Suprapubic skin (tissue), 4 donors: ENCODE results near the gene AKT2.

Source experiments
- CTCF ChIP-seq, 2 donors: fragments of 200-600 bp in 1 of 2; fragments of 450-650 bp in 1 of 2; sonication (generic) in 1 of 2; IDR thresholded peaks; one replicate each; pipeline ENCODE4 v1.5.1; 2016 to 2019; ENCODE audit warnings: antibody characterized with exemption in 2 of 2, mild to moderate bottlenecking in 1 of 2, moderate library complexity in 1 of 2
- EP300 ChIP-seq: sonication (generic); formaldehyde crosslinking; IDR thresholded peaks from one replicate; pipeline ENCODE4 v1.6.1; 2017; ENCODE audit warnings: antibody characterized with exemption
- POLR2AphosphoS5 ChIP-seq, 3 donors: sonication (generic); formaldehyde crosslinking; IDR thresholded peaks; one replicate each; pipeline ENCODE4 v1.6.1; 2017; ENCODE audit warnings: antibody characterized with exemption in 3 of 3

DNA sequence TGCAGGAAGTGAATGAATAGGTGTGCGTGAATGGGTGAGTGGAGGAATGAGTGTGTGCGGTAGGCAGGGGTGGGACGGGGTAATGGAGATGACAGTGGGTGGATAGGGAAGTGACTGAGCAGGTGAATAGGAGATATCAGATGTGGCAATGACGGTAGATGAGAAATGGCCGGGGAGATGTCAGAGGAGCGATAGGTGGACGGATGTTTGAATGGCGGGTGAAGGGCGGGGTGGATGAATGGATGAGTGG lies 68.4 kb downstream of the AKT2 start:
- TF ChIP-seq CTCF (IDR thresholded peaks at IDR 0.05): no peak
- no peak for TF ChIP-seq POLR2AphosphoS5 (IDR thresholded peaks at IDR 0.05)
- no peak for TF ChIP-seq EP300
